ENCODE results near the gene NLRC4.
"Not testable (repeated sequence)": the region's sequence is repeated elsewhere in the genome, so short reads cannot be mapped to it uniquely, and the experiment has no call there.

Gene NLRC4

GRCh38 chr2:32277674-32278477, 13.2 kb upstream of the NLRC4 start, which contains the start of gene YIPF4:
Gene YIPF4, plus strand, starts transcription at chr2:32277904. Its CDS starts 252 bp downstream, at chr2:32278156.
- H3K9me3 ChIP-seq (ENCODE audit: control insufficient read depth, low read length): no peaks in the 10 kb centered on the region
- H3K27me3 ChIP-seq (replicated peaks; ENCODE audit: control insufficient read depth, insufficient read depth, low read length, poor library complexity, severe bottlenecking): no peaks in the 10 kb centered on the region
- DNase-seq: peak; percentile 76 to 84 (median 82)
- no peaks in the 10 kb centered on the region for H3K36me3 ChIP-seq (ENCODE audit: control insufficient read depth, insufficient read depth, low read length)
- peak within 1 kb of the TSS; percentile 69 for H3K4me3 ChIP-seq (ENCODE audit: insufficient read depth, low read depth, low read length, poor library complexity, severe bottlenecking)
- peak within 1 kb of the TSS; percentile 75 for H3K27ac ChIP-seq (ENCODE audit: insufficient read depth, low read length, poor library complexity, severe bottlenecking)
- H3K4me1 ChIP-seq (ENCODE audit: control insufficient read depth, insufficient read depth, low read length, poor library complexity, severe bottlenecking): peaks cover 3% of the 10 kb centered on the region

GRCh38 chr2:32277363-32277673, 12.6 kb upstream of the NLRC4 start:
- Histone ChIP-seq H3K27me3 (replicated peaks; ENCODE audit: control insufficient read depth, insufficient read depth, low read length, poor library complexity, severe bottlenecking) (no peaks in the 10 kb centered on the region), H3K9me3 (ENCODE audit: control insufficient read depth, low read length) (no peaks in the 10 kb centered on the region), H3K4me3 (ENCODE audit: insufficient read depth, low read depth, low read length, poor library complexity, severe bottlenecking) (peak overlapping the region; percentile 69), H3K27ac (ENCODE audit: insufficient read depth, low read length, poor library complexity, severe bottlenecking) (peak overlapping the region; percentile 75), H3K36me3 (ENCODE audit: control insufficient read depth, insufficient read depth, low read length) (no peaks in the 10 kb centered on the region), H3K4me1 (ENCODE audit: control insufficient read depth, insufficient read depth, low read length, poor library complexity, severe bottlenecking) (peaks cover 3% of the 10 kb centered on the region)
- DNase-seq: no peak

- not testable (repeated sequence) for DNase-seq; H3K4me1 ChIP-seq (ENCODE audit: control insufficient read depth, insufficient read depth, low read length, poor library complexity, severe bottlenecking); H3K9me3 ChIP-seq (ENCODE audit: control insufficient read depth, low read length); H3K36me3 ChIP-seq (ENCODE audit: control insufficient read depth, insufficient read depth, low read length); H3K27ac ChIP-seq (ENCODE audit: insufficient read depth, low read length, poor library complexity, severe bottlenecking); H3K27me3 ChIP-seq (replicated peaks; ENCODE audit: control insufficient read depth, insufficient read depth, low read length, poor library complexity, severe bottlenecking); H3K4me3 ChIP-seq (ENCODE audit: insufficient read depth, low read depth, low read length, poor library complexity, severe bottlenecking)
Measured at GRCh38 chr2:32275790-32276189, 11.1 kb upstream of the NLRC4 start.

GRCh38 chr2:32274289-32274688, 9.6 kb upstream of the NLRC4 start:
- Histone ChIP-seq H3K9me3 (ENCODE audit: control insufficient read depth, low read length) (no peaks in the 10 kb centered on the region), H3K4me1 (ENCODE audit: control insufficient read depth, insufficient read depth, low read length, poor library complexity, severe bottlenecking) (peaks cover 3% of the 10 kb centered on the region), H3K36me3 (ENCODE audit: control insufficient read depth, insufficient read depth, low read length) (no peaks in the 10 kb centered on the region), H3K4me3 (ENCODE audit: insufficient read depth, low read depth, low read length, poor library complexity, severe bottlenecking) (no peak overlapping the region), H3K27ac (ENCODE audit: insufficient read depth, low read length, poor library complexity, severe bottlenecking) (no peak overlapping the region), H3K27me3 (replicated peaks; ENCODE audit: control insufficient read depth, insufficient read depth, low read length, poor library complexity, severe bottlenecking) (no peaks in the 10 kb centered on the region)
- no peak for DNase-seq

GRCh38 chr2:32272279-32272678, 7.6 kb upstream of the NLRC4 start:
- no peak overlapping the region for H3K27ac ChIP-seq (ENCODE audit: insufficient read depth, low read length, poor library complexity, severe bottlenecking)
- no peaks in the 10 kb centered on the region for H3K36me3 ChIP-seq (ENCODE audit: control insufficient read depth, insufficient read depth, low read length)
- H3K4me1 ChIP-seq (ENCODE audit: control insufficient read depth, insufficient read depth, low read length, poor library complexity, severe bottlenecking): peaks cover 1% of the 10 kb centered on the region
- H3K27me3 ChIP-seq (replicated peaks; ENCODE audit: control insufficient read depth, insufficient read depth, low read length, poor library complexity, severe bottlenecking): no peaks in the 10 kb centered on the region
- no peak overlapping the region for H3K4me3 ChIP-seq (ENCODE audit: insufficient read depth, low read depth, low read length, poor library complexity, severe bottlenecking)
- H3K9me3 ChIP-seq (ENCODE audit: control insufficient read depth, low read length): no peaks in the 10 kb centered on the region
- no peak for DNase-seq

GRCh38 chr2:32271063-32271462, 6.4 kb upstream of the NLRC4 start:
- no peak overlapping the region for H3K27ac ChIP-seq (ENCODE audit: insufficient read depth, low read length, poor library complexity, severe bottlenecking)
- no peaks in the 10 kb centered on the region for H3K9me3 ChIP-seq (ENCODE audit: control insufficient read depth, low read length)
- no peak overlapping the region for H3K4me3 ChIP-seq (ENCODE audit: insufficient read depth, low read depth, low read length, poor library complexity, severe bottlenecking)
- no peak for DNase-seq
- H3K27me3 ChIP-seq (replicated peaks; ENCODE audit: control insufficient read depth, insufficient read depth, low read length, poor library complexity, severe bottlenecking): no peaks in the 10 kb centered on the region
- H3K36me3 ChIP-seq (ENCODE audit: control insufficient read depth, insufficient read depth, low read length): no peaks in the 10 kb centered on the region
- no peaks in the 10 kb centered on the region for H3K4me1 ChIP-seq (ENCODE audit: control insufficient read depth, insufficient read depth, low read length, poor library complexity, severe bottlenecking)

GRCh38 chr2:32262105-32262504, 2.6 kb downstream of the NLRC4 start:
- Histone ChIP-seq H3K27ac (ENCODE audit: insufficient read depth, low read length, poor library complexity, severe bottlenecking) (no peak overlapping the region), H3K4me1 (ENCODE audit: control insufficient read depth, insufficient read depth, low read length, poor library complexity, severe bottlenecking) (no peaks in the 10 kb centered on the region), H3K36me3 (ENCODE audit: control insufficient read depth, insufficient read depth, low read length) (no peaks in the 10 kb centered on the region), H3K9me3 (ENCODE audit: control insufficient read depth, low read length) (no peaks in the 10 kb centered on the region), H3K27me3 (replicated peaks; ENCODE audit: control insufficient read depth, insufficient read depth, low read length, poor library complexity, severe bottlenecking) (no peaks in the 10 kb centered on the region), H3K4me3 (ENCODE audit: insufficient read depth, low read depth, low read length, poor library complexity, severe bottlenecking) (no peak overlapping the region)
- no peak for DNase-seq

- Histone ChIP-seq H3K27me3 (replicated peaks; ENCODE audit: control insufficient read depth, insufficient read depth, low read length, poor library complexity, severe bottlenecking) (no peaks in the 10 kb centered on the region), H3K9me3 (ENCODE audit: control insufficient read depth, low read length) (no peaks in the 10 kb centered on the region), H3K4me1 (ENCODE audit: control insufficient read depth, insufficient read depth, low read length, poor library complexity, severe bottlenecking) (no peaks in the 10 kb centered on the region), H3K4me3 (ENCODE audit: insufficient read depth, low read depth, low read length, poor library complexity, severe bottlenecking) (no peak overlapping the region), H3K27ac (ENCODE audit: insufficient read depth, low read length, poor library complexity, severe bottlenecking) (no peak overlapping the region), H3K36me3 (ENCODE audit: control insufficient read depth, insufficient read depth, low read length) (no peaks in the 10 kb centered on the region)
- DNase-seq: no peak
Measured at GRCh38 chr2:32260376-32260775, 4.3 kb downstream of the NLRC4 start.

- H3K9me3 ChIP-seq (ENCODE audit: control insufficient read depth, low read length): no peaks in the 10 kb centered on the region
- H3K27ac ChIP-seq (ENCODE audit: insufficient read depth, low read length, poor library complexity, severe bottlenecking): no peak overlapping the region
- no peak overlapping the region for H3K4me3 ChIP-seq (ENCODE audit: insufficient read depth, low read depth, low read length, poor library complexity, severe bottlenecking)
- H3K36me3 ChIP-seq (ENCODE audit: control insufficient read depth, insufficient read depth, low read length): no peaks in the 10 kb centered on the region
- no peaks in the 10 kb centered on the region for H3K4me1 ChIP-seq (ENCODE audit: control insufficient read depth, insufficient read depth, low read length, poor library complexity, severe bottlenecking)
- no peaks in the 10 kb centered on the region for H3K27me3 ChIP-seq (replicated peaks; ENCODE audit: control insufficient read depth, insufficient read depth, low read length, poor library complexity, severe bottlenecking)
- DNase-seq: no peak
Measured at GRCh38 chr2:32258242-32258641, 6.4 kb downstream of the NLRC4 start.

- no peaks in the 10 kb centered on the region for H3K9me3 ChIP-seq (ENCODE audit: control insufficient read depth, low read length)
- DNase-seq: no peak
- H3K4me3 ChIP-seq (ENCODE audit: insufficient read depth, low read depth, low read length, poor library complexity, severe bottlenecking): no peak overlapping the region
- H3K27me3 ChIP-seq (replicated peaks; ENCODE audit: control insufficient read depth, insufficient read depth, low read length, poor library complexity, severe bottlenecking): no peaks in the 10 kb centered on the region
- no peaks in the 10 kb centered on the region for H3K4me1 ChIP-seq (ENCODE audit: control insufficient read depth, insufficient read depth, low read length, poor library complexity, severe bottlenecking)
- no peak overlapping the region for H3K27ac ChIP-seq (ENCODE audit: insufficient read depth, low read length, poor library complexity, severe bottlenecking)
- H3K36me3 ChIP-seq (ENCODE audit: control insufficient read depth, insufficient read depth, low read length): no peaks in the 10 kb centered on the region
Measured at GRCh38 chr2:32250290-32250689, 14.4 kb downstream of the NLRC4 start.
